Lung (tissue), 12 donors: ENCODE measurements around the gene MAP2K5. TPM values are rescaled to one million over a fixed set of nuclear protein-coding genes. Genes with fewer than 3 reads are reported as not detected.

Experiments used
- ATAC-seq: fragments of 200-7000 bp; cut with Tn5 transposase; one replicate; pipeline ENCODE4 v1.9.1; 2020; ENCODE audit warnings: moderate number of reproducible peaks; ENCODE audit not compliant: insufficient read depth, low FRiP score
- DNase-seq, 3 donors: peaks; one replicate each; pipeline ENCODE4 v3.0.0-alpha.2; 2013 to 2017
- H3K27ac ChIP-seq, 2 donors: one replicate each; pipeline ENCODE4 v1.5.1; 2013; ENCODE audit warnings: mild to moderate bottlenecking in 2 of 2, moderate library complexity in 2 of 2, control low read depth in 1 of 2, inconsistent platforms in 1 of 2, low read depth in 1 of 2, low read length in 1 of 2
- H3K27me3 ChIP-seq, 3 donors: one replicate each; pipeline ENCODE4 v1.5.1; 2013; ENCODE audit warnings: low read length in 2 of 3; ENCODE audit not compliant: control insufficient read depth in 3 of 3, insufficient read depth in 3 of 3
- H3K36me3 ChIP-seq, 4 donors: one replicate each; pipeline ENCODE4 v1.5.1; 2013; ENCODE audit warnings: low read length in 4 of 4, mild to moderate bottlenecking in 1 of 4, moderate library complexity in 1 of 4; ENCODE audit not compliant: control insufficient read depth in 4 of 4, insufficient read depth in 4 of 4
- H3K4me1 ChIP-seq, 5 donors: one replicate each; pipeline ENCODE4 v1.5.1; 2013; ENCODE audit warnings: low read length in 5 of 5, mild to moderate bottlenecking in 2 of 5, moderate library complexity in 1 of 5; ENCODE audit not compliant: control insufficient read depth in 5 of 5, insufficient read depth in 5 of 5
- H3K4me3 ChIP-seq: one replicate; pipeline ENCODE4 v1.5.1; 2013; ENCODE audit warnings: mild to moderate bottlenecking, control low read depth, moderate library complexity
- H3K9ac ChIP-seq, 2 donors: one replicate each; pipeline ENCODE4 v1.5.1; 2013; ENCODE audit warnings: low read length in 2 of 2, control low read depth in 1 of 2; ENCODE audit not compliant: insufficient read depth in 1 of 2
- H3K9me3 ChIP-seq, 4 donors: one replicate each; pipeline ENCODE4 v1.5.1; 2013; ENCODE audit warnings: low read length in 3 of 4, mild to moderate bottlenecking in 1 of 4, moderate library complexity in 1 of 4; ENCODE audit not compliant: control insufficient read depth in 4 of 4, insufficient read depth in 3 of 4
- WGBS, 2 donors: extraction: QIAGEN DNeasy Blood & Tissue Kit; methylation state at CpG; one replicate each; pipeline ENCODE4 v1.1.7; 2013; 5-methylcytosine and 5-hydroxymethylcytosine counted together
- polyA plus RNA-seq, 2 donors: library from polyadenylated mRNA; stranded (reverse); fragments of 200-250 nt; gene quantifications; one replicate each; pipeline ENCODE4 v1.2.1, GENCODE V29; 2013
- total RNA-seq, 2 donors: library from RNA; depleted of rRNA in 1 of 2; stranded (reverse); fragments of >200 nt in 1 of 2; gene quantifications; one replicate each; pipeline ENCODE4 v1.2.1, GENCODE V29; 2014 to 2021
- TF ChIP-seq, protein P1 (sequence below): IDR thresholded peaks from 2 replicates; pipeline ENCODE4 v1.5.1; 2012; ENCODE audit warnings: mild to moderate bottlenecking; ENCODE audit errors: control extremely low read depth, extremely low read depth
- donor health status: control.
- donor health status: control.
- donor health status: Bipolar disorder and iron deficiency.
- donor health status: healthy.
- donor health status: DM: yes; HTN: yes; CAD: no.

The MAP2K5 gene
- total and polyA plus RNA-seq, 4 donors, result 6.3 to 19.1 (median 12.4) TPM

DNA sequence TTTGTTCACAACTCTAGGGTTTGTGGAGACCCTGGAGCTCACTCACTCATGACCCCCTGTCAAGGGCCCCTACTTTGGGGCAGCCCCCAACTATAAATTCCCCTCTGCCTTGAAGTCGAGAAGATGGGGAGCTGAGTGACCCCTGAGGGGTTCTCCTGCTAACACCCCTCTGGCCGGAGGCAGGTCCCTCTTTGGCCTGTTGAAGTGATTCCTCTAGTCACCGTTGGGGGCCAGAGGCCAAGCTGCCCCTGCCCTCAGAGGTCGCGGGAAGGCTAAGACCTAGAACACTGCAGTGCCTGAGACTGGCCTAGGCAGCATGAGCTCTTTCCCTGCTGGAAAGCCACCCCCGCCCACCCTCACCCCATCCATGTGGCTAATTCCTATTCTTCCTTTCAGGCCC is 267.4 kb downstream of the MAP2K5 start:
- Histone ChIP-seq H3K27ac (no peak overlapping the region), H3K4me3 (no peak overlapping the region), H3K9ac (no peak overlapping the region), H3K4me1 (no peaks in the 10 kb centered on the region), H3K27me3 (peaks cover 0 to 6% (median 0%) of the 10 kb centered on the region in 3 donors), H3K9me3 (peaks cover 0 to under 1% (median 0%) of the 10 kb centered on the region in 4 donors), H3K36me3 (peaks cover 0 to 13% (median 1%) of the 10 kb centered on the region in 4 donors)
- ATAC-seq (no peak), DNase-seq (no peak)
- WGBS, 2 donors, result 84 to 92% methylated on average over 6 of the region's 6 CpGs
- TF ChIP-seq, protein P1, sequence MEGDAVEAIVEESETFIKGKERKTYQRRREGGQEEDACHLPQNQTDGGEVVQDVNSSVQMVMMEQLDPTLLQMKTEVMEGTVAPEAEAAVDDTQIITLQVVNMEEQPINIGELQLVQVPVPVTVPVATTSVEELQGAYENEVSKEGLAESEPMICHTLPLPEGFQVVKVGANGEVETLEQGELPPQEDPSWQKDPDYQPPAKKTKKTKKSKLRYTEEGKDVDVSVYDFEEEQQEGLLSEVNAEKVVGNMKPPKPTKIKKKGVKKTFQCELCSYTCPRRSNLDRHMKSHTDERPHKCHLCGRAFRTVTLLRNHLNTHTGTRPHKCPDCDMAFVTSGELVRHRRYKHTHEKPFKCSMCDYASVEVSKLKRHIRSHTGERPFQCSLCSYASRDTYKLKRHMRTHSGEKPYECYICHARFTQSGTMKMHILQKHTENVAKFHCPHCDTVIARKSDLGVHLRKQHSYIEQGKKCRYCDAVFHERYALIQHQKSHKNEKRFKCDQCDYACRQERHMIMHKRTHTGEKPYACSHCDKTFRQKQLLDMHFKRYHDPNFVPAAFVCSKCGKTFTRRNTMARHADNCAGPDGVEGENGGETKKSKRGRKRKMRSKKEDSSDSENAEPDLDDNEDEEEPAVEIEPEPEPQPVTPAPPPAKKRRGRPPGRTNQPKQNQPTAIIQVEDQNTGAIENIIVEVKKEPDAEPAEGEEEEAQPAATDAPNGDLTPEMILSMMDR, result no peak

DNA sequence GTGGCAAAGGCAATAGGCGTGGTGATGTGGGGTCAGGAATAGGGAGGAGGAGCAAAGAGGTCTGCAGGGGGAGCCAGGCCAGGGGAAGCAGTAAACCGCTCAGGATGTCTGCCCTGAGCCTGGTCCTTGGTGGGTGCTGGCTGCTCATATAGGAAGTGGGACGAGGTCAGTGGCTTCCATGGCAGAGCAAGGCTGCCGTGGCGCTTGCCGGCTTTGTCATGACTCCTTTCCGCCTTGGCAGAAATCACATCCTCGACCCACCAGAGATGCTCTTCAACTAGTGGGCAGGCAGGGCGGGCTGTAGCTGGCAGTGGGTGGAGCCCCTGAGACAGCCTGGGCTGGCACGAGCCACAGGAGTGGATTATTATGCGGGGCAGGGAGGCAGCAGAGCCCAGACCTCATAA is 269.7 kb downstream of the MAP2K5 start:
- Histone ChIP-seq H3K36me3 (peaks cover 0 to 5% (median 0%) of the 10 kb centered on the region in 4 donors), H3K27ac (no peak overlapping the region), H3K27me3 (peaks cover 0 to 14% (median 5%) of the 10 kb centered on the region in 3 donors), H3K4me1 (no peaks in the 10 kb centered on the region), H3K4me3 (no peak overlapping the region), H3K9me3 (peaks cover 0 to 8% (median 0%) of the 10 kb centered on the region in 4 donors), H3K9ac (no peak overlapping the region)
- 47 to 76% methylated on average over 11 of the region's 11 CpGs for WGBS, 2 donors
- TF ChIP-seq, protein P1, result no peak
- ATAC-seq, result no peak
- DNase-seq, result peak in 1 of 3 donors; percentile 6

DNA sequence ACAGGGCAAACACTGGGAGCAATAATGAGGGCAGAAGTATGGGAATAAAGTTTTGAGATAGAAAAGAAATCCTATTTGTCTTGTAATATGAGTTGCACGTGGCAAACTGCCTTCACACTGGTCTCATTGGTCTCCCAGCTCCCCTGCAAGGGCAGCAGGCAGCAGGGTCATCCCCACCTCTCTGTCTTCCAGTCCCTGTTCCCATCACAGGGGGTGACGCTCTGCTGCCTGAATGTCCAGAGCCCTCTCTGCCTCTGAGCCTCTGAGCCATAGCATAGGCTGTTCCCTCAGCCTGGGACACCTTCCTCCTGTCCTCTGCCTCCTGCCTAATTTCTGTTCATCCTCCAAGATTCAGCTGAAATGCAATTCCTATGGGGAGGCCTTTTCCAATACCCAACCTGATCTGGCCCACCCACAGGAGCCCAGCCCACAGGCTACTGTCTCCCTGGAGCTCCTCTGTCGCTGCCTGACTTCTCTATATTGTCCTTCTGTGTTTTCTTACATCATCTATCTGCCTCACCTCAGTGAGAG is 270.7 kb downstream of the MAP2K5 start:
- Histone ChIP-seq H3K9me3 (peaks cover 0 to 10% (median 0%) of the 10 kb centered on the region in 4 donors), H3K27me3 (peaks cover 0 to 17% (median 10%) of the 10 kb centered on the region in 3 donors), H3K4me1 (no peaks in the 10 kb centered on the region), H3K9ac (no peak overlapping the region), H3K36me3 (no peaks in the 10 kb centered on the region), H3K27ac (no peak overlapping the region), H3K4me3 (no peak overlapping the region)
- WGBS, 2 donors, result 81% methylated on average over 3 of the region's 3 CpGs
- ATAC-seq (no peak), DNase-seq (peak in 1 of 3 donors; percentile 6)
- TF ChIP-seq, protein P1, result no peak
